ENCODE results near the gene CHI3L1.
A peak's percentile ranks its signal among the peaks of the same experiment; 100 is the strongest.

The CHI3L1 gene

DNA sequence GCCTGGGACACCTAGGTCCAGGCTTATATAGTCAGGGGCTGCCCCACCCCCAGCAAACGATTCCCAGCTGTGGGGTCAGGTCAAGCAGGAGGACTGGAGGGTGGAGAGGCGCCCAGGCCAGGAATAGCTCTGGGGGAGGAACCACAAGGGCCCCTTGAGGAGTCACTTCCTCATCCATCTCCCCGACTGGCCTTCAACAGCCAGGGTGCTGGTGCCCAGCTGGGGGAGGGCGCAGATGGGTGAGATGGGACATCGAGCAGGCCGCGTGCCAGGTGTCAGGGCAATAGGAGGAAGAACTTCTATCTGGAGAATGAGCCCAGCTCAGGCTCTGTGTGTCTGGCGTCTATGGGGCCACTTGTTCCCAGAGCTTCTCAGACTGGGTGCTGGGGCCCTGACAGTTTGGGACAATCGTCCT lies 10.7 kb downstream of the CHI3L1 start:
- peak overlapping the region; percentile 49 to 94 (median 80) for H3K4me3 Mint-ChIP-seq
- no peaks in the 10 kb centered on the region for H3K36me3 Mint-ChIP-seq (ENCODE audit: low read depth)
- peak overlapping the region in 1 of 3 experiments; percentile 11 for H3K27ac Mint-ChIP-seq
- no peaks in the 10 kb centered on the region for H3K9me3 Mint-ChIP-seq
- H3K27me3 Mint-ChIP-seq (ENCODE audit: low read depth): peaks cover 11% of the 10 kb centered on the region
- peaks cover 52% of the 10 kb centered on the region for H3K4me1 Mint-ChIP-seq
- TF ChIP-seq, protein P1, sequence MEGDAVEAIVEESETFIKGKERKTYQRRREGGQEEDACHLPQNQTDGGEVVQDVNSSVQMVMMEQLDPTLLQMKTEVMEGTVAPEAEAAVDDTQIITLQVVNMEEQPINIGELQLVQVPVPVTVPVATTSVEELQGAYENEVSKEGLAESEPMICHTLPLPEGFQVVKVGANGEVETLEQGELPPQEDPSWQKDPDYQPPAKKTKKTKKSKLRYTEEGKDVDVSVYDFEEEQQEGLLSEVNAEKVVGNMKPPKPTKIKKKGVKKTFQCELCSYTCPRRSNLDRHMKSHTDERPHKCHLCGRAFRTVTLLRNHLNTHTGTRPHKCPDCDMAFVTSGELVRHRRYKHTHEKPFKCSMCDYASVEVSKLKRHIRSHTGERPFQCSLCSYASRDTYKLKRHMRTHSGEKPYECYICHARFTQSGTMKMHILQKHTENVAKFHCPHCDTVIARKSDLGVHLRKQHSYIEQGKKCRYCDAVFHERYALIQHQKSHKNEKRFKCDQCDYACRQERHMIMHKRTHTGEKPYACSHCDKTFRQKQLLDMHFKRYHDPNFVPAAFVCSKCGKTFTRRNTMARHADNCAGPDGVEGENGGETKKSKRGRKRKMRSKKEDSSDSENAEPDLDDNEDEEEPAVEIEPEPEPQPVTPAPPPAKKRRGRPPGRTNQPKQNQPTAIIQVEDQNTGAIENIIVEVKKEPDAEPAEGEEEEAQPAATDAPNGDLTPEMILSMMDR (IDR thresholded peaks at IDR 0.05; ENCODE audit: unreplicated experiment in 3 of 3): no peak

GRCh38 chr1:203175237-203175826 lies 11.2 kb downstream of the CHI3L1 start, which contains the start of gene MYBPH:
TSS of gene MYBPH (minus strand) at chr1:203175826. CDS start at chr1:203175755, 71 bp downstream.
- H3K4me3 Mint-ChIP-seq: peak within 1 kb of the TSS; percentile 49 to 94 (median 80)
- H3K4me1 Mint-ChIP-seq: peaks cover 52% of the 10 kb centered on the region
- H3K27ac Mint-ChIP-seq: peak within 1 kb of the TSS; percentile 11 to 60 (median 52)
- TF ChIP-seq, protein P1 (IDR thresholded peaks at IDR 0.05; ENCODE audit: unreplicated experiment in 3 of 3): no peak
- no peaks in the 10 kb centered on the region for H3K9me3 Mint-ChIP-seq
- H3K27me3 Mint-ChIP-seq (ENCODE audit: low read depth): peaks cover 11% of the 10 kb centered on the region
- H3K36me3 Mint-ChIP-seq (ENCODE audit: low read depth): no peaks in the 10 kb centered on the region

DNA sequence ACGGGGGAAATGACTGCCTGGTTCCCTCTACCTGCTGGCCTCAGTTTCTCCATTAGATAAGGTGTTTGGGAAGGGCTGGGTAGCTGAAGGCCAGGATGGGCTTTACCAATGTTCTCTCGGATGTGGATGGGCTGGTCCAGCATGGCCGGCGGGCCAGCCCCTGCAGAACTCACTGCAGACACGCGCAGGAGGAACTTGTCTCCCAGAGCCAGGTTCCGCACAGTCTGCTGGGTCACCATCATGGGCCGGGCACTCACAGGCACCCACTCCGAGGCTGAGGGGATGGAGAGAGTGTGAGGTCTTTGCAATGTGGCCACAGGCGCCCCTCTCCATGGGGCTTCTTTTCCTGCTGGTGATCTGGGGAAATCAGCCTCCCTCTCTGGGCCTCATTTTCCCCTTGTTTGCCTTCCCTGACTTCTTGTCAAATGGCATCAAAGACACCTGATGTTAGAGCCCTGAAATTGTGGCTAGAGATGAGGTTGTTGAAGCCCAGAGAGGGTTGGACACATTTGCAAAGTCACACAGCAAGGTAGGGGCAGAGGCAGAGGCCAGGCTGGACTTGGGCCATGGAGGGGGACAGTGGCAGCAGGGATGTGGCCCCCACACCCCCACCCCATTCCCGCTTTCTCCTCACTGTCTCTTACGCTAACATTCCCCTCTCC lies 12.0 kb downstream of the CHI3L1 start:
- TF ChIP-seq, protein P1 (IDR thresholded peaks at IDR 0.05; ENCODE audit: unreplicated experiment in 3 of 3): no peak
- peaks cover 11% of the 10 kb centered on the region for H3K27me3 Mint-ChIP-seq (ENCODE audit: low read depth)

DNA sequence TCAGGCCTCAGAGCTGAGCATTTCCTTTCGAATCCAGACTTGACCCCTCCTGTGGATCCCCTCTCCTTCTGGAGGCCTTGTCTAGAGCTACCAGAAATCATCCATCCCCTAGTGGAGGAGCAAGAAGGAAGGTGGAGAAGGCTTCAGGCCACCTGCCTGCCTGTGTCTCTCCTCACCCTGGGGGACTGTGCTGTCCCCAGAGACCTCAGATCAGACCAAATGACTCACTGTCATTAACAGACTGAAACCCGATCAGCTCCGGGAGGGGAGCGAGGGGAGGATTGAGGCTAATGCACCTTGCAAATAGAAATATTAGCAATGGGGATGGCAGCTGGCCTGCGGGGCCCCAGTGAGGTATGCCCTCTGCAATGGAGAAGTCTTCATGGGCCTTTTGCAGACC lies 12.9 kb downstream of the CHI3L1 start:
- TF ChIP-seq, protein P1 (IDR thresholded peaks at IDR 0.05; ENCODE audit: unreplicated experiment in 3 of 3): no peak
- Mint-ChIP-seq H3K4me1 (peaks cover 50% of the 10 kb centered on the region), H3K27me3 (ENCODE audit: low read depth) (peaks cover 11% of the 10 kb centered on the region), H3K36me3 (ENCODE audit: low read depth) (no peaks in the 10 kb centered on the region), H3K9me3 (no peaks in the 10 kb centered on the region), H3K27ac (peak overlapping the region; percentile 35 to 70 (median 64)), H3K4me3 (peak overlapping the region; percentile 37 to 94 (median 78))

More for the DNA sequence above, 12.0 kb downstream of the CHI3L1 start:
- Mint-ChIP-seq H3K9me3 (no peaks in the 10 kb centered on the region), H3K4me1 (peaks cover 55% of the 10 kb centered on the region), H3K36me3 (ENCODE audit: low read depth) (no peaks in the 10 kb centered on the region), H3K4me3 (peak overlapping the region; percentile 37 to 94 (median 80)), H3K27ac (peak overlapping the region; percentile 35 to 70 (median 64))

DNA sequence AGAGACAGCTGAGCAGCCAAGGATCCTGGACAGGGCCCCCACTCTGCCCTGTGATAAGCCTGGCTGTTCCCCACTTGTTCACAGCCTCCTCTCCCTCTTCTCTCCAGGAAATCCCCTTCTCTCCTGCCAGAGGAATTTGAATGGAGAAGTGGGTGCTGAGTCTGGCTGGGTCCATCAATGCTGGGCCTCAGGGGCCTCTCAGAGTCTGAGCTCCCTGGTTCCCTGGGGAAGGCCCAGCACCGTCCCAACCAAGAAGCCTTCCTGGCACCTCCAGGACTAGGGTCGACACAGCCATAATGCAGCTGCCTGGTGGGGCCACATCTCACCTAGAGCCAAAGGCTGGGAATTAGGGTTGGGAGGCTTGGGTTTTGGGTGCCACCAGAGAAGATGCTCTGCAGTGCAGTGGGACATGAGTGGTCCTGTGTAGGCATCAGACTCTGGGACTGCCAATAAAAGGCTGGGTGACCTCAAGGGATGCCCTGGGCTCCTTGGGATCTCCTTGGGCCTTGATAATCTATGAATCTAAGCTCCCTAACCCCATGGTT lies 13.4 kb downstream of the CHI3L1 start:
- Mint-ChIP-seq H3K27me3 (ENCODE audit: low read depth) (peaks cover 11% of the 10 kb centered on the region), H3K4me3 (peak overlapping the region in 2 of 3 experiments; percentile 78 to 94), H3K36me3 (ENCODE audit: low read depth) (no peaks in the 10 kb centered on the region), H3K27ac (peak overlapping the region in 2 of 3 experiments; percentile 58 to 70), H3K9me3 (no peaks in the 10 kb centered on the region), H3K4me1 (peaks cover 46% of the 10 kb centered on the region)
- TF ChIP-seq, protein P1 (IDR thresholded peaks at IDR 0.05; ENCODE audit: unreplicated experiment in 3 of 3): no peak
